Measurements from ENCODE around the gene LMAN1L.

LMAN1L gene

GRCh38 chr15:74815961-74816360 lies 3.3 kb downstream of the LMAN1L start:
- no peak for TF ChIP-seq CTCF (IDR thresholded peaks at IDR 0.05; ENCODE audit: low read depth, low read length)
- no peak overlapping the region for H3K4me3 ChIP-seq (ENCODE audit: low read depth, low read length)

GRCh38 chr15:74816624-74817369 lies 4.2 kb downstream of the LMAN1L start:
- H3K4me3 ChIP-seq (ENCODE audit: low read depth, low read length) = no peak overlapping the region
- no peak for TF ChIP-seq CTCF (IDR thresholded peaks at IDR 0.05; ENCODE audit: low read depth, low read length)

DNA sequence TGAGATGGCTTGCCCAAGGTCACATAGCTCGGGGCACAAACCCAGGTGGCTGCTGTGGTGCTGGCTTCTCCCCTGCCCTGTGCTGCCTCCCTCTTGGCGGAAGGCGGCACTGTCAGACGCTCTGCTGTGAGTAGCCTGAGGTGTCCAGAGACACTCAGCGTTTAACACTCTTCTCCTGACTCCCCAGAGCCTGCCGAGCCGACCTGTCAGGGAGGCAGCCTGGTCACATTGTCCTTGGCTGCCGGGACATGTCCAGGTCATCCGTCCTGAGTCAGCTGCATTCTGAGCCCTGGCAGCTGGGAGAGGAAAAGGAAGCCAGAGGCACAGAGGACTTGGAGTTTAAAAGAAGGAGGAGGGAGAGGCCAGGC lies 4.7 kb downstream of the LMAN1L start:
- no peak overlapping the region for H3K4me3 ChIP-seq (ENCODE audit: low read depth, low read length)

GRCh38 chr15:74820056-74820455 lies 7.4 kb downstream of the LMAN1L start:
- no peak for TF ChIP-seq CTCF (IDR thresholded peaks at IDR 0.05; ENCODE audit: low read depth, low read length)
- H3K4me3 ChIP-seq (ENCODE audit: low read depth, low read length) = no peak overlapping the region

More for the DNA sequence above, 4.7 kb downstream of the LMAN1L start:
- no peak for TF ChIP-seq CTCF (IDR thresholded peaks at IDR 0.05; ENCODE audit: low read depth, low read length)

DNA sequence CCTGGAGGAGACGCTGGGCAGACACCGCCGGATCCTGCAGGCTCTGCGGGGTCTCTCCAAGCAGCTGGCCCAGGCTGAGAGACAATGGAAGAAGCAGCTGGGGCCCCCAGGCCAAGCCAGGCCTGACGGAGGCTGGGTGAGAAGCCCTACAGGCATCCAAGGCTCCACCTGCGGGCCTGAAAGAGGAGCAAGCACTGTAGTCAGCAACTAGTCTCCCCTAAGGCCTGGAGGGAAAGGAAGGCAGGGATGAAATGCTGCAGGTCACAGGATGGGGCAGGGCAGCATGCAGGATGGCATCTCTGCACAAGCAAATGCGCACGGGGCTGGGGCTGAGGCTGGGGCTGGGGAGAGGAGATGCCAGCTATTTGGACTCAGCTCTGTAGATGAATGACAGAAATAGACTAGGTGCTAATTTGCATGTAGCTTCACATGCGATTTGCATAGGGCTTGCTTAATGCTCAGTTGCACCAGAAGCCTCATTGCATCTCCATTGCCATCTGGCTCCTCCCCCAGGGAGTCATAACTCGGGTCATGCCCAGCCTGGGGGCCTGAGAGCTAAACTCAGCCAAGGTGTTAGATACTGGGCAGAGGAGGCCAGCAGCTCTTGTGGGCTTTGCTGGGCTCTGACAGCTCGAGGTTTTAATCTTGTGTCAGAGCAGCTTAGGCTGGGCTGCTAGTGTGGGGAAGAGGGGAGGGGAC lies 8.6 kb downstream of the LMAN1L start:
- TF ChIP-seq CTCF (IDR thresholded peaks at IDR 0.05; ENCODE audit: low read depth, low read length) = no peak
- H3K4me3 ChIP-seq (ENCODE audit: low read depth, low read length) = no peak overlapping the region

DNA sequence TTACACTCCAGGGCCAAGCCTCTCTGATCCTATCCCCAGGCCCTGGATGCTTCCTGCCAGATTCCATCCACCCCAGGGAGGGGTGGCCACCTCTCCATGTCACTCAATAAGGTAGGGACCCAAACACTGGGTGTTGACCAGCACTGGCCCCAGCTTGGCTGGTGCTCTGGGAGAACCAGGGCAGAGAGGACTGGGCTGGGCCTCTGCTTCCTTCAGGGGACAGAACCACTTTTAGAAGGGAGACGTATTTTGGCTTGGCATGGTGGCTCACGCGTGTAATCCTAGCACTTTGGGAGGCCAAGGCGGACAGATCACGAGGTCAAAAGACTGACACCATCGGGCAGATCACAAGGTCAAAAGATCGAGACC lies 9.1 kb downstream of the LMAN1L start:
- TF ChIP-seq CTCF (IDR thresholded peaks at IDR 0.05; ENCODE audit: low read depth, low read length) = no peak
- no peak overlapping the region for H3K4me3 ChIP-seq (ENCODE audit: low read depth, low read length)

DNA sequence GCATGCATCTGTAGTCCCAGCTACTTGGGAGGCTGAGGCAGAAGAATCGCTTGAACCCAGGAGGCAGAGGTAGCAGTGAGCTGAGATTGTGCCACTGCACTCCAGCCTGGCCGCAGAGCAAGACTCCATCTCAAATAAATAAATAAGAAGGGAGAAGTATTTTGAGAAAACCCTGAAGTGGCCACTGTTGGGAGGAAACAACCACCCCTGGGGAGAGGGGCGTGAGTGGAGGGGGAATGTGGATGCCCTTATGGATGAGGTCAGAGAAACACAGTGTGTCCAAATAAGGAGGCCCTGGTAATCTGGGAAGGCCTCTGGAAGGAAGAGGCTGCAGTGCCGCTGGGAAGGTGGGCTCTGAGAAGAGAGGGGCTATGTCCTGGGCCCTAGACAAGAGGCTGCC lies 9.6 kb downstream of the LMAN1L start:
- H3K4me3 ChIP-seq (ENCODE audit: low read depth, low read length) = no peak overlapping the region
- no peak for TF ChIP-seq CTCF (IDR thresholded peaks at IDR 0.05; ENCODE audit: low read depth, low read length)
